ENCODE measurements around the gene FAM234A.
"Not testable (repeated sequence)": the region's sequence is repeated elsewhere in the genome, so short reads cannot be mapped to it uniquely, and the experiment has no call there.

FAM234A gene

DNA sequence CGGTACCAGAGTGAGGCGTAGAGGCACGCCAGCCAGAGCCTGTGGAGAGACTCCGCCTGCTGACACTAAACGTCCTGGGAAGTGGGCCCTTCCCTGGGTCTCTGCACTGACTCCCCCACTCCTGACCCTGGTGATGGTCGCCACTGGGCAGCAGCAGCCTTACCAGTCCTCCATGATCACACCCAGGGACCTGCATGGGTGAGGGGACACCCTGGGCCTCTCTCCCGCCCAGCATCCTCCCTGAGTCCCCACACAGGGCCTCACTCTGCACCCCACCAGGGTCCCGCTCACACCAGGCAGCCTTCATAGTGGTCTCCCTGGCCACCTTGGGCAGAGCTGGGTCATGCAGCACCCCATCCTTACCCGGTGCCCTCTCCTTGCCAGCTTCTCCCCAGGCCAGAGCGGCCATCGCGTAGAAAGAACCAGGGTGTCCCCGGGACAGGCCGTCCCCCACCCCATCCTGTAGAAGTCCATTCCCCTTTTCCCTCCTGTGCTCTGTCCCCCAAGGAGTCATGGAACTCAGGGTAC lies 30.4 kb downstream of the FAM234A start:
- no peak for DNase-seq

DNA sequence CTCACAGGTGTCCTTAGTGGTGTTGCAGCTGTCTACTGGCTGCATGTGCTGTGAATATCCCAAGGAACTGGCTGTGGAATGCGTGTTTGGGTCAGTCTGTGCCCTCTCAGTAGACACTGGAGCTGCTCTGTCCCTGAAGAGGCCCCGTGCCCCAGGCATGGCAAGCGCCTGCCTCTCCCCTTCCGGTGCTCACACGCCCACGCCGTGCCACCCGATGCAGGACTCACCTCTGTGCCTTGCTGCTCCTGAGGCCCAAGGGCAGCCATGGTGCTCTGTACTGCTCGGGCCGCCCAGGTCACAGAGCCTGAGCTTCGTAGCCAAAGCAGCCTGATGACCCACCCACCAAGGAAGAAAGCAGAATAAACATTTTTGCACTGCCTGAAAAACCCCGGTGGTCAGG lies 31.1 kb downstream of the FAM234A start:
- DNase-seq, result no peak

DNA sequence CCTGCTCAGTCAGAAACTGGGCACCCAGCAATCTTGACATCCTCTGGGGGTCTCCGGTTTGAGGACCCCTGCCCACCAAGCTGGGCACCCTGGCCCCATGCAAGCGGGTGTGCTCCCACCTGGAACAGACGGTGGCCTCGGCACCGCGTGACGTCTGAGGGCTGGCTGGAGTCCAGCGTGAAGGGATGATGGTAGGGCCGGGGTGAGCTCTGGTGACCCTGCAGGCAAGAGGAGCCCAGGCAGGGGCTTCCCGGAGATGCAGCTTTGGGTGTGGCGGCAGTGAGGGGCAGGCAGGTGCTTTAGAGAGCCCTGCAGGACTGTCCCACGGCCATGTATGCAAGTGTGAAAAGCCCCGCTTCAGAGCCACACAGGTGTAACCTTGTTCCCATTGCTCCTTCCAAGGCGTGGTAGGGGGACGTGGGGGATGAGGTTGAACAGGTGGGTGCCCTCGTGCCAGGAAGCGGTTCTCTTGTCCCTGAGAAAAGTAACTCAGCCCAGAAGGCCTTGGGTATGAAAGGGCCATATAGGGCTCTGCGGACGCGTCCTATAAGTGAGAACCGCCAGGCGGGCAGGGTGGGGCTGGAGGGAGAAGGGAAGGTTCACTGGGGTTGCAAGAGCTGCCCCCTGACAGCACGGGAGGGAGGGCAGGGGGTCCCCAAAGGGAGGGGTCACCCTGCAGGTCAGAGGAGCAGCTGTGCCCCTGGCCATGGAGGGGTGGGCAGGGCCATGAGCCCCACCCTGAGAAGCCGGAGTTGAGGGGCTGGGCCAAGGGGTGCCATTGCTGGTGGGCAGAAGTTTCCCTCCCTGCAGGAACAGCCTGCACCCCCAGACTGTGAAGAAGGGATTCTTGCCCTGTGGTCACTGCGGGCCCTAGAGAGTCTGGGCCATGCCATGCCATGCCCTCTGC lies 31.9 kb downstream of the FAM234A start:
- no peak for DNase-seq

DNA sequence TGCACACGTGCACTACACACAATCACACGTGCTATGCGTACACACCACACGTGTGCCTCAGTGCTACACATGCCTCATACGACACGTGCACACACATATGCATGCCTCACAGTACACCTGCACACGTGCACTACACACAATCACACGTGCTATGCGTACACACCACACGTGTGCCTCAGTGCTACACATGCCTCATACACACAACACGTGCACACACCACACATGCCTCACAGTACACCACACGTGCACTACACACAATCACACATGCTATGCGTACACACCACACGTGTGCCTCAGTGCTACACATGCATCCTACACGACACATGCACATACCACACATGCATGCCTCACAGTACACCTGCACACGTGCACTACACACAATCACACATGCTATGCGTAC lies 32.9 kb downstream of the FAM234A start:
- DNase-seq, result not testable (repeated sequence)

DNA sequence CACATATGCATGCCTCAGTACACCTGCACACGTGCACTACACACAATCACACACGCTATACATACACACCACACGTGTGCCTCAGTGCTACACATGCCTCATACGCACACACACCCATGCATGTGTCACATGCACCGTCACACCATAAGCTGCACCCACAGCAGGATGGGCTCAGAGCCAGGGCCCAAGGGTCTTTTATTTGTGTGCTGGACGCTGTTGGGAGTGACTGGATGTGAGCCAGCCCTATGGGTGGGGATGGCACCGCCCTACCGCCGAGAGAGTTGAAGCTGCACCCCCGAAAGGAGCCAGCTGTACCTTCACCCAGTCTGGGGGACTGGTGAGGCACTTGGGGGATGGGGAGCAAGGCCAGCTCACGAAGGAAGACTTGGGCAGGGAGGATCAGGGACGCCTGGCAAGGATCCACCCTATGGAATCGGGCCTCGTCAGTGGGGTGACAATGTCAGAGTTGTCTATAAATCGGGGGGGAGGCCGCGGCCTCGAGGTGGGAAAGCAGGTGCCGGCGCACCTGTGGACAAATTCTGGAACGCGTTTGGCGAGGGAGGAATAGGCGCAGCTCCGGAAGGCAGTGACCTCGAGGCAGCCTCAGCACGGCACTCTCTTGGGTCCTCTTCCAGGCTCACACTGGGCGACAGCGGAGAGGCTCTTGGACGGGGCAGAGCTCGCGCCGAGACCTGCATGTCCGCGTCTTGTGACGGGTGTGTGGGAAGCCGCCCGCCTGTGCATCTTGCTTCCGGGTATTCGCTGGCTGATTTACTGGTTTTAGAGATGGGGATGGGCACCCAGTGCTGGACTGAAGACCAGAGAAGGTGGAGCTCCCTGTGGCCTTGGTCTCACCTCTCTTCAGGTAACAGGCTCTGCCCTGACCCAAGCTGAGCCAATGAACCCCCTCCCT lies 33.8 kb downstream of the FAM234A start:
- peak in 1 of 56 donors; percentile 14 for DNase-seq

DNA sequence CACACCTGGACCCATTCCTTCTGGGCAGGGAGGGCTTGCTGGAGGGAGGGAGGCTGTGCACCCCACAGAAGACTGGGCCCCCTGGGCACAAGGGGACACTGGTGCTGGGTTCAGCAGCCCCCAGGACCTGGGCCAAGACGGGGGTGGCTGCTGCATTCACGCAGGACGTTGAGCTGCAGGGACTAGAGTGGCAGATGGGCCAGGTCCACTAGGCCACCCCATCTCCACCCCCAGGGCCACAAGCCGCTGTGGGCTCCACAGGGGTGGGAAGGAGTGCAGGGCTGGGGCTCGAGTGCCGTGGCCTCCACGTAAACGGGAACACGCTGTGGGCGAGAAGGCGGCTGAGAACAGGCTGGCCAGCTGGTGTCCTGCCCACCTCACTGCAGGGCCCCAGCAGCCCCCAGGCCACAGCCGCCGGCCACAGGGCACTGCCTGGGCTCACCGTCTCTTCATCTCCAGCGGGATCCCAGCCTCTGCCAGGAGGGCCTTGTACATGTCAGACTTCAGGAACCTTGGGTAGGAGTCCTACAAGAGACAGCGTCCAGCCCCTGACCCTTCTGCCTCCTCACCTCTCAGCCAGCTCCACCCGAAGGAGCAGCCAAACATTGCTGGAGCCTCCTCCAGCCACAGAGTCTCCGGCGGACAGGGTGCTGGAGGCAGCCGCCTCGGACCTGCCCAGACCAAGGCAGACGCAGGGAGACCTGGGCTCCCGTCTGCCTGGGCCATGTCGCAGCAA lies 34.6 kb downstream of the FAM234A start:
- DNase-seq, result no peak

DNA sequence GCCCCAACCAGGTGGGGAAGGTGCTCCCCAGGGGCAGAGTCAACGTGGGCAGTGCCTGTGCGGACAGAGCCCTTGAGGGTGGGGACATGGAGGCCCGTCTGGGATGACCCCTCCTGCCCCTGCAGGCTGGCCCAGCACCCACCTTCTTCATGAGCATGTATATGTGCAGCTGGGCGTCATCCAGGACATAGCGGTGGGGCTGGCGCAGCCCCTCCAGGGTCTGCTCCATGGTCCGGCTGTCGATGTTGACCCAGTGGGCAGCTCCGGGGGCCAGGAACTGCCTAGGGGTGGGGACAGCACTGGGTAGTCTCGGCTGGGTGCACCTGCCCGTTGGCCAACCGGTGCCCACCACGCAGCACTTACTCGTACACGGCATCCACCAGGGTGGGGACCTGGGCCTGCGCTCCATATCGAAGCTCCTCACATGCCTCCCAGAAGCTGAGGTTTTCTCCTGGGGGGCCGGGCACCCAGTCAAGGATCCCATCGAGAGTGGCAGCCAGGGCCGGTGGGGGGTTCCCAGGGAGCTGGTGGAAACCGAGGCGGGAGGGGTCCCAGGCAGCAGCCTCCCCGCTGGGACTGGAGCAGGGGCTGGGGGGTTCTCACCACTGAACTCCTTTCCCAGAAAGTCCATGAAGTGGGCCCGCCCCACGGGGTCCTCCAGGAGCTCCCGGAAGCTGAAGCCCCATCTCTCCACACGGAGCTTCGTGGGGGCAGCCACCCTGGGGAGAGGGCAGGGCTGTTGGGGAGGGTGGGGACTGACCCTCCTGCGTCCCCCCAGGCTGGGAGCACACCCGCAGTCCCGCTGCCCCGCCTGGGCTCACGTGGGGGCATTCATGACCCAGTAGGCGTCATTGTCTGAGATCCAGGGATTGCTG lies 36.0 kb downstream of the FAM234A start:
- no peak for DNase-seq

DNA sequence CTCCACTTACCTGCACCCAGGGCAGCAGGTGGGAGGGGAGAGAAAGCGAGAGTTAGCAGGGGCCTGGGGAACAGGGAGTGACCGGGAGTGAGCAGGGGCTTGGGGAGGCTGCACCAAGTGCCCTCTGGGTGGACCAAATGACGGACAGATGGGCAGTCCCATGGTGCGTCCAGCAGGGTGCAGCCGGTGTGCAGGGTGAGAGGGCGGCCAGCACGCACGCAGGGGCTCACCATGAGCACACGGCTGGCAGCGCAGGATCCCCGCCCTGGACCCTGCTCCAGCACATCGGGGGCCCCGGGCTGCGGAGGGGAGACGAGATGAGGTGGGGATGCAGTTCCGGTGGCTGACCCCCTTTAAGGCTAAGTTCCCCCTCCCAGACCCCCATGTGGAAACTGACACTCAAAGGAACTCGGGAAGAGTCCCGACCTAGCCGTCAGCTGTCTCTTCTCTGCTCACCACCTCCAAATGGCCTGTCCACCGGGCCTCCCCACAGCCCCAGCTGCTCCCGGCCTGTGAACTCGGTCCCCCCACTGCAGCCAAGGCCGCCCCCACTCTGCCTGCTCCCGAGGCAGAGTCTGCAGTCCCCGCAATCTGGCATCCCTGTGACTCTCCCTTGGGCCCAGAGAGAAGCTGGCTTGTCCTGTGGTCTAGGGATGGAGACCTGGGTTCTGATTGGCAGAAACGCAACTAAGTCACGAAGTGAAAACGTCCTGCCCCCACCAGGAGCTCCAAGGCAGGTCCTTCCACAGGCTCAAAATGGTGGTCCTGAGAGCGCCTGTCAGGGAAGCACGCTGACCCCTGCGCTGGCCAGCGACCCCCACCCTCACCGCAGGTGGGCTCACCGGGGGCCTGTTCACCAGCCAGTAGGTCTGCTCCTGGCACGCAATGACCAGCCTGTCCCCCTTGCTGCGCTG lies 38.3 kb downstream of the FAM234A start:
- no peak for DNase-seq

DNA sequence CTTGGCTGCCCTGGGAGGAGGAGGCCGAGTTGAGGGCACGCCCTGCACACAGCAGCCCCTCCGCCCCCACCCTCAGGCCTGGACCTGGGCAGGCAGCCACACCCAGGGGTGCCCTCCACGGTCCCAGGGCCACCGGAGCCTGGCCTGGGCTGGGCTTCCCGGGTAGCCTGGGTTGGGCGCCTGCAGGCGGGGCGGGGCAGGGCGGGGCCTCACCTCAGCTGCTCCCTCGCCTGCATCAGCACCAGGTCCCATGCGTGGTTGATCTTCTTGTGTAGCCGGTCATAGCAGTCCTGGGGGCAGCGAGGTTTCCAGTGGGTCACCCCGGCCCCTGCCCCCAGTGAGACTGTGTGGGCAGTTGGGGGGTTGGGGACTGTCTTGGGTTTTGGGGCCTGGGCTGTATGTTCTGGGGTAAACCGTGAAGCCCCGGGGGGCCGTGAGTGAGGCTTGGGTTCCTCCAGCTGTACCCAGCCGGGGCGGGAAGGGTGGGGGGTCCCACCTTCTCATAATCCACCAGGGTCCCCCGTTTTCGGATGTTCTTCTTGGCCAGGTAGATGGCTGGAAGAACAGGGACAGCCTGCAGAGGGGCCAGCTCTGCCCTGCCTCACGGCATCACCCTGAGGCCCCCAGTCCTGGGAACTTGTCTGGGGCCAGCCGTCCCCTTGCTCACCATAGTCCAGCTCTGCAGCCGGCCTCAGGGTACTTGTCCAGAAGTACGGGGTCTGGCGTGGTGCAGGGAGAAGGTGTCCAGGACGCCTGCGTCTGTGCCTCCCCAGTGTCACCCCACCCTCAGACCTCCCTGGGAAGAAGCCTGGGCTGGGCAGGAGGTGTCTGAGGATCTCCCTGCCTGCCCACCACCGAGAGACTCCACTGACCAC lies 39.2 kb downstream of the FAM234A start:
- no peak for DNase-seq

DNA sequence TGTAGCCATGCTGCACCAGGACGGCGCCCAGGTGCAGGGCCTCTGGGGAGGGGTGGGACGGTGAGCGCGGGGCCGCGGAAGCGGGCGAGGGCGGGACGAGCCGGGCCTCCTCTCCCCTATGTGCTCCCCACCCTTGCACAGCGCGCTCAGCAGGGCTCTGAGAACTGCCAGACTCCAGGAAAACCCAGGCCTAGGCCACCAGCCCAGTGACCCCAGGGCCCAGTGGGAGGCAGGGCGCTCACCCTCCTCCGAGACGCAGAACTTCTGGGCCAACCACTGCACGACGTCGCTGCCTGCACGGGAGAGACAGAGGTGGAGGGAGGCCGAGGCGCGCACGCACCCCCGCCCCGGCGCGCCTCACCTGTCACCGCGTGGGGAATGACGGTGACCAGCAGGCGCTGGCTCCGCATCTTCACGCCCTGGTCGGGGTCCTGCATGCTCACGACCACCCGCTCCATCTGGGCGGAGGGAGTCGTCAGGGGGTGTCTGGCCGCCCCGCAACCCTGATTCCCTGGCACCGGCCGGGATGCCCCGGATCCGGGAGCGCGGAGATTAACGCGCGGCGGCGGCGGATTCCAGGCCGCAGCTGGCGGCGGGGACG lies 40.5 kb downstream of the FAM234A start:
- no peak for DNase-seq

DNA sequence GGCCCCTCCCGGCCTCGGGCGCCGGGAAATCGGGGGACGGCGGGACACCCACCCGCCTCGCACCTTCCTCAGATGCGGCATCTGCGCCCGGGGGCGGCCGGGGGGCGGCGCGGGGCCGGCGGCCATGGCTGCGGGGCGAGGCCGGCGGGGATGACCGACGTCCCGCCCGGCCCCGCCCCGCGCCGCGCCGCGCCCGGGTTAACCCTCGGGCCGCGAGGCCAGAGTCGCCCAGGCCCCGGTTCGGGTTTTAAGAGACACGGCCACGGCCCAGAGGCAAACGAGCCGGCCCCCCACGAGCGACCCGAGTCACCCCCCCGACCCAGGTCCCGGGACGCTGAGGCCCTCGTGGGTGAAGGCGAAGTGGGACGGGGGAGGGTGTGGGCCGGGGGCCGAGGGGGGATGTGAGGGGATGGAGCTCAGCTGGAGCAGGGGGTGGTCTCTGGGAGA lies 41.2 kb downstream of the FAM234A start, which contains the start of gene RGS11:
Gene RGS11, minus strand, starts transcription at position 159 of the 447 bp plus-strand sequence. Its CDS starts 33 bp downstream, at position 126.
- no peak for DNase-seq

DNA sequence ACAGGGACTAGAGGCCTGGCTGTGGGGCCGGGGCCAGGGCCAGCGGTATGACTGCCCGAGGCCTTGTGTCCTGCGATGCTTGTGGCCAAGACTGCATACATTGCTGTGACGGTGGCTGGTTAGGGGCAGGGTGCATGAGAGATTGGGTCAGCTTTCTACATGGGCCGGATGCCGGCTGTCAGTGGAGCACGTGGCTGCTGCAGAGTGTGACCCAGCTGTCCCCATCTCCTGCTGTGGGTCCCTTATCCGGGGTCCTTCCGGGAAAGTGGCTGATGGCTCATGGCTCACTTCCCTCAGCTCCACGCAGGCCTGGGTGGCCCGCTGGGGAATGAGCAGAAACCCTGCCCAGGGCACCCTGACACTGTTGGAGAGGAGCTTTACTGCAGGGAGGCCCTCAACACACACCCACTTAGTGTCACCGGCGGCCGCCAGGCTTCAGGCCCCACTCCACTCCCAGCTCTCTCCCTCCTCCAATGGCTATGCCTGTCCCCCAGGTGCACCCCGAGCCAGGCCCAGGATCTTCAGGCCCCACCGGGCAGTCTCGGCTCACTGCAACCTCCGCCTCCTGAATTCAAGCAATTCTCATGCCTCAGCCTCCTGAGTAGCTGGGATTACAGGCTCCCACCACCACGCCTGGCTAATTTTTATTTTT lies 41.9 kb downstream of the FAM234A start:
- no peak for DNase-seq

DNA sequence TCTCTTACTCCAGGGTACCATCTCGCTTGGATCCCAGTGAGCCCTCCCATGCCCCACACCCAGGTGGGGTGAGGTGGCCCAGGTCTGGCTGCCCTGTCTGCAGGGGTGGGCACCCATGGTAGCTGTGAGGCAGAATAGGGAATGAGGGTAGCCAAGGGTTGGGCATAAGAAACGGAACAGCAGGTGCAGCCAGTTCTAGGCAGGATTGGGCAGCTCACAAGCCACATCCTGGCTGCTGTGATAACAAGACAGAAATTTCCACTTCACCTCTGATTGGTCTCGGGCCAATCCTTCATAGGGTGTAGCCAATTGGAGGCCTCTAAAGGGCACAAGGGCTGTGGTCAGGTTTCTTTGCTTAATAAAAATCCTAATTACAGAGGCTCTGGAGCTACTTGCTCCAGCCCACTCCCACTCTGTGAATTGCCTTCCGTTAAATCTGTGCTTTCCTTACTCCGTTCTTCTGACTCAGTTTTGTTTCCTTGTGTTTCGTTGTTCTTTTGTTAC lies 44.3 kb downstream of the FAM234A start:
- peak in 1 of 56 donors; percentile 10 for DNase-seq

DNA sequence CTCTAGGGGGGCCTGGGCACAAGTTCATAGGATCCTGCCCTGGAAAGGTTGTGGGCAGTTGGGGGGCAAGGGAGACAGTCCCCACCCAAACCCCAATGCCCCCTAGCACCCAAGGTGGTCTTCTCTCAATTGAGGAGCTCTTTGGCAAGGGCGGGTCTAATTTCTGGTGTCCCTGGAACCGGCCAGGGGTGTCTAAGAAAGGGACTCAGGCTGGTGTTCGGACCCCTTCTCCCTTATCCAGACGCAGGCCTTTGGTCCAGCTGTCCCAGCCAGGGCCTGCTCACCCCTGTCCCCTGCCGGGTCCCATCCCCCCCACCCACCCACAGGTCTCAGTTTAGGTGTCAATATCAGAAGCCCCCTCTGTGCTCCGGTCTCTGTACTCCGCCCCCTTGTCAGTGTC lies 44.9 kb downstream of the FAM234A start:
- DNase-seq, result no peak

DNA sequence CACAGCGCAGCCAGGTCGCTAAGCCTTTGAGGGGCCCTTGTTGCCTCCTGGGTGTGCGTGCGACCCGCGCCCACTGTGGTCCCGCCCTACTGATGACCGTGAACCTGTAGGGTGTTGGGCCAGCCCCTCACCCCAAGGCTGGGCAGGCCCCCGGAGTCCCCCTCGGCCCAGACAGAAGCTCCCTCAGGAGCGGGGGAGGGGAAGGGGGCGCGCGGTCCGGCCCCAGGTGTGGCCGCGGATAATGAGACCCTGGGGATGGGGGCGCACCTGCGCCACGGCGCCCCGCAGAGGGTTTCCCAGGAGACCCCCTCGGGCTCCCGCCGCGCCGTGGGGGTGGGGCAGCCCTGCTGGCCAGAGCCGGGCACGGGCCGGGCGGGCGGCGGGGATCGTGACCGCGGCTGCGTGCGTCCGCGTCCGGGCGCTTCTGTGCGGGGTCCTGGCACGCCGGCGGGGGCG lies 45.4 kb downstream of the FAM234A start:
- DNase-seq, result no peak

DNA sequence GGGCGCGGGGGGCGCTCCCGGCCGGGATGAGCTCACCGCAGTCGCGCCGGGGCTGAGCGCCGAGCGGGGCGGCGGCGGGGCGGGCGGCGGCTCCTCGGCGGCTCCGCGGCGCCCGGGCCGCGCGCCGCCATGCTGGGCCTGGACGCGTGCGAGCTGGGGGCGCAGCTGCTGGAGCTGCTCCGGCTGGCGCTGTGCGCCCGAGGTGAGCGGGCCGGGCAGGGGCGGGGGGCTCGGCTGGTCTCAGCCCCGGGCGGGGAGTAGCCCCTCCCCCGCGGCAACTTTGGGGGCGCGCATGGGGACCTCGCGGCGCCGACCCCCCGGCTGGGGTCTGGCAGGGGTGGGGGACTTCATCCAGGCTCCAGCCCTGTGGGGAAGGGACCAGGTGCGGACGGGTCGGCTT lies 45.9 kb downstream of the FAM234A start, which contains the start of gene ARHGDIG:
Gene ARHGDIG, plus strand, starts transcription at position 40 of the 400 bp plus-strand sequence. Its CDS starts 90 bp downstream, at position 130.
- DNase-seq, result no peak
